Measurements from ENCODE around the gene ATP8A2. TPM values are rescaled to one million over a fixed set of nuclear protein-coding genes. Genes with fewer than 3 reads are reported as not detected.

Gene ATP8A2
- total and polyA plus RNA-seq, 2 of the 8 experiments (the other 6 are each of a cell fraction or from before 2014, with no cell fraction given), result 2.4 to 8.3 TPM

DNA sequence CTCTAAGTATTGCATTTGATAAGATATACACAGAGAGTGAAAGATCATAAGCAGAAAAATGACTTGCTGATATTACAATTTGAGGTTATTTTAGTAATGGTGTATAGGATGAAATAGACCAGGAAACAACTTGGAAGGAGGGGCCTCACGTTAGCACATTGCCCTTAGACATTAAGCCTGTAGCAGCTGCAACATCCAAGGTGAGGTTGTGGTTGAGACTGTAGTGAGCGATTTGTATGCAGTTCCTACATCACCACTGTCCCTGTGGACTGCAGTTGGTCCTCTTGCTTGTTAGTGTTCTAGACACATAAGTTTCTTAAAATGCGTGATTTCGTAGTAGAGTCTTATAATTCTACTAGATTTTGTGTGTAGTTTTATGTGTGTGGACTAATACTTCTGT lies 311.3 kb downstream of the ATP8A2 start (continued):
- TF ChIP-seq, protein P1, sequence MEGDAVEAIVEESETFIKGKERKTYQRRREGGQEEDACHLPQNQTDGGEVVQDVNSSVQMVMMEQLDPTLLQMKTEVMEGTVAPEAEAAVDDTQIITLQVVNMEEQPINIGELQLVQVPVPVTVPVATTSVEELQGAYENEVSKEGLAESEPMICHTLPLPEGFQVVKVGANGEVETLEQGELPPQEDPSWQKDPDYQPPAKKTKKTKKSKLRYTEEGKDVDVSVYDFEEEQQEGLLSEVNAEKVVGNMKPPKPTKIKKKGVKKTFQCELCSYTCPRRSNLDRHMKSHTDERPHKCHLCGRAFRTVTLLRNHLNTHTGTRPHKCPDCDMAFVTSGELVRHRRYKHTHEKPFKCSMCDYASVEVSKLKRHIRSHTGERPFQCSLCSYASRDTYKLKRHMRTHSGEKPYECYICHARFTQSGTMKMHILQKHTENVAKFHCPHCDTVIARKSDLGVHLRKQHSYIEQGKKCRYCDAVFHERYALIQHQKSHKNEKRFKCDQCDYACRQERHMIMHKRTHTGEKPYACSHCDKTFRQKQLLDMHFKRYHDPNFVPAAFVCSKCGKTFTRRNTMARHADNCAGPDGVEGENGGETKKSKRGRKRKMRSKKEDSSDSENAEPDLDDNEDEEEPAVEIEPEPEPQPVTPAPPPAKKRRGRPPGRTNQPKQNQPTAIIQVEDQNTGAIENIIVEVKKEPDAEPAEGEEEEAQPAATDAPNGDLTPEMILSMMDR (IDR thresholded peaks at IDR 0.05; ENCODE audit: control extremely low read depth in 1 of 3, insufficient read depth in 1 of 3, low read depth in 1 of 3, low read length in 3 of 3), result no peak
- TF ChIP-seq SUZ12 (IDR thresholded peaks at IDR 0.05; ENCODE audit: low read length), result no peak
- TF ChIP-seq SIX5 (IDR thresholded peaks at IDR 0.05; ENCODE audit: low read depth, low read length), result no peak
- no peak for TF ChIP-seq POLR2A (IDR thresholded peaks at IDR 0.05; ENCODE audit: control extremely low read depth in 1 of 2, low read depth in 2 of 2, low read length in 2 of 2)
- TF ChIP-seq SP4 (IDR thresholded peaks at IDR 0.05; ENCODE audit: low read length), result no peak
- TF ChIP-seq BACH1 (IDR thresholded peaks at IDR 0.05; ENCODE audit: low read length), result no peak
- no peak for TF ChIP-seq RFX5 (IDR thresholded peaks at IDR 0.05; ENCODE audit: borderline replicate concordance, low read depth, low read length)
- TF ChIP-seq CBX5 (IDR thresholded peaks at IDR 0.05; ENCODE audit: low read depth, low read length), result no peak

All from H1 (cell line).